ENCODE data around the gene ALOX15B. TPM values are rescaled to one million over a fixed set of nuclear protein-coding genes. Genes with fewer than 3 reads are reported as not detected.

The ALOX15B gene
- total and polyA plus RNA-seq, 2 donors (not counting 1 experiment from before 2014, with no cell fraction given): not detected

- Histone ChIP-seq H3K4me2 (ENCODE audit: extremely low read depth, insufficient read depth, low read length) (no peak overlapping the region), H3K79me2 (ENCODE audit: control insufficient read depth, insufficient read depth, low read length) (no peaks in the 10 kb centered on the region), H3K27me3 (ENCODE audit: control insufficient read depth, insufficient read depth, low read length) (peaks cover 8% of the 10 kb centered on the region), H2AFZ (ENCODE audit: low read length) (no peak overlapping the region), H3K27ac (ENCODE audit: insufficient read depth, low read length) (no peak overlapping the region), H3K4me1 (ENCODE audit: control insufficient read depth, extremely low read depth, insufficient read depth, low read length) (no peaks in the 10 kb centered on the region), H3K9me3 (ENCODE audit: control insufficient read depth, insufficient read depth, low read depth, low read length) (no peaks in the 10 kb centered on the region), H4K20me1 (ENCODE audit: control insufficient read depth, extremely low read depth, insufficient read depth, low read length) (no peaks in the 10 kb centered on the region), H3K9ac (ENCODE audit: insufficient read depth, low read length) (no peak overlapping the region), H3K36me3 (ENCODE audit: control insufficient read depth, insufficient read depth, low read length) (no peaks in the 10 kb centered on the region), H3K4me3 (replicated peaks in 1 of 4; ENCODE audit: control extremely low read depth in 1 of 4, insufficient read depth in 1 of 4, low read depth in 3 of 4, low read length in 4 of 4) (no peak overlapping the region)
- TF ChIP-seq EZH2 (IDR thresholded peaks at IDR 0.05; ENCODE audit: low read length, missing control alignments) (no peak), CTCF (conservative IDR thresholded peaks at IDR 0.05 in 1 of 2, IDR thresholded peaks at IDR 0.05 in 1 of 2; ENCODE audit: low read depth in 1 of 2, low read length in 2 of 2) (no peak)
- DNase-seq (ENCODE audit: low read depth in 2 of 2): no peak
Observed at GRCh38 chr17:8095361-8095760, 56.5 kb downstream of the ALOX15B start.

DNA sequence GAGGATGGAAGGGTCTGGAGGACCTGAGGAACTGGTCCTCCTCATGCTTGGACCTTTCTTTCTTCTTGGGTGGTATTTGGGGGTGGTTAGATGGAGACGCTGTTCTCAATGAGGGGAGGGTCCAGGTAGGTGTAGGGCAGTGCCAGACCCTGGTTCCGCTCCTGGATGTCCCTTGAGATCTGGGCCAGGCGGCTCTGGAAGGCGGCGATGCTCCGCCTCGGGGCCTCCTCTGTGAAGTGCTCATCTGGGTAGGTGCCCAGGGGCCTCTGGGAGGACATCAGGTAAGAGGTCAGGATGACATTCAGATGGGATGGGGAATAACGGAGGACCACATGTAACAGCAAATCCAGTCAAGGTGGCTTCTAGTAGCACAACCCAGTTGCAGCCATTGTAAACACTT is 57.7 kb downstream of the ALOX15B start:
- Histone ChIP-seq H3K79me2 (ENCODE audit: control insufficient read depth, insufficient read depth, low read length) (no peaks in the 10 kb centered on the region), H3K27me3 (ENCODE audit: control insufficient read depth, insufficient read depth, low read length) (peaks cover 7% of the 10 kb centered on the region), H3K36me3 (ENCODE audit: control insufficient read depth, insufficient read depth, low read length) (no peaks in the 10 kb centered on the region), H3K9ac (ENCODE audit: insufficient read depth, low read length) (no peak overlapping the region), H3K27ac (ENCODE audit: insufficient read depth, low read length) (no peak overlapping the region), H2AFZ (ENCODE audit: low read length) (no peak overlapping the region), H4K20me1 (ENCODE audit: control insufficient read depth, extremely low read depth, insufficient read depth, low read length) (no peaks in the 10 kb centered on the region), H3K4me3 (replicated peaks in 1 of 4; ENCODE audit: control extremely low read depth in 1 of 4, insufficient read depth in 1 of 4, low read depth in 3 of 4, low read length in 4 of 4) (no peak overlapping the region), H3K4me2 (ENCODE audit: extremely low read depth, insufficient read depth, low read length) (no peak overlapping the region), H3K9me3 (ENCODE audit: control insufficient read depth, insufficient read depth, low read depth, low read length) (no peaks in the 10 kb centered on the region), H3K4me1 (ENCODE audit: control insufficient read depth, extremely low read depth, insufficient read depth, low read length) (no peaks in the 10 kb centered on the region)
- TF ChIP-seq CTCF (conservative IDR thresholded peaks at IDR 0.05 in 1 of 2, IDR thresholded peaks at IDR 0.05 in 1 of 2; ENCODE audit: low read depth in 1 of 2, low read length in 2 of 2) (no peak), EZH2 (IDR thresholded peaks at IDR 0.05; ENCODE audit: low read length, missing control alignments) (no peak)
- no peak for DNase-seq (ENCODE audit: low read depth in 2 of 2)

Other genes starting within 250 kb of the ALOX15B start
- gene KDM6B, start 204.8 kb upstream of the ALOX15B start, total RNA-seq: 9.4 and 12.3 TPM in 2 replicates
- 0.68 and 1.1 TPM in 2 replicates for gene KDM6B, start 204.8 kb upstream of the ALOX15B start, polyA plus RNA-seq
- gene TMEM88, start 184.0 kb upstream of the ALOX15B start, total RNA-seq: 0.17 TPM in 1 of 2 replicates, not detected in the other
- 0.07 TPM in 1 of 2 replicates, not detected in the other for gene TMEM88, start 184.0 kb upstream of the ALOX15B start, polyA plus RNA-seq
- gene NAA38, start 181.5 kb upstream of the ALOX15B start, total RNA-seq: 41.6 and 78.9 TPM in 2 replicates
- gene NAA38, start 181.5 kb upstream of the ALOX15B start, polyA plus RNA-seq: 31.0 and 40.7 TPM in 2 replicates
- gene CYB5D1, start 181.1 kb upstream of the ALOX15B start, total RNA-seq: 6.9 and 7.4 TPM in 2 replicates
- 6.8 and 8.7 TPM in 2 replicates for gene CYB5D1, start 181.1 kb upstream of the ALOX15B start, polyA plus RNA-seq
- 144 and 165 TPM in 2 replicates for gene CHD3, start 150.3 kb upstream of the ALOX15B start, total RNA-seq
- gene CHD3, start 150.3 kb upstream of the ALOX15B start, polyA plus RNA-seq: 23.6 and 23.8 TPM in 2 replicates
- gene RNF227, start 122.8 kb upstream of the ALOX15B start, total RNA-seq: 1.8 and 3.9 TPM in 2 replicates
- gene RNF227, start 122.8 kb upstream of the ALOX15B start, polyA plus RNA-seq: 2.2 and 2.8 TPM in 2 replicates
- 0.26 and 0.33 TPM in 2 replicates for gene KCNAB3, start 109.2 kb upstream of the ALOX15B start, total RNA-seq
- gene KCNAB3, start 109.2 kb upstream of the ALOX15B start, polyA plus RNA-seq: 0.69 and 1.3 TPM in 2 replicates
- gene TRAPPC1, start 107.1 kb upstream of the ALOX15B start, total RNA-seq: 38.3 and 61.9 TPM in 2 replicates
- gene TRAPPC1, start 107.1 kb upstream of the ALOX15B start, polyA plus RNA-seq: 342 and 409 TPM in 2 replicates
- 12.8 and 17.2 TPM in 2 replicates for gene CNTROB, start 106.9 kb upstream of the ALOX15B start, total RNA-seq
- 12.6 and 20.8 TPM in 2 replicates for gene CNTROB, start 106.9 kb upstream of the ALOX15B start, polyA plus RNA-seq
- not detected in 2 replicates for gene GUCY2D, start 36.4 kb upstream of the ALOX15B start, total RNA-seq
- not detected in 2 replicates for gene GUCY2D, start 36.4 kb upstream of the ALOX15B start, polyA plus RNA-seq
- gene ALOX12B, start 48.7 kb downstream of the ALOX15B start, total RNA-seq: not detected in 2 replicates
- not detected in 2 replicates for gene ALOX12B, start 48.7 kb downstream of the ALOX15B start, polyA plus RNA-seq
- not detected in 2 replicates for gene ALOXE3, start 79.5 kb downstream of the ALOX15B start, total RNA-seq
- 0.01 and 0.03 TPM in 2 replicates for gene ALOXE3, start 79.5 kb downstream of the ALOX15B start, polyA plus RNA-seq
- under 0.01 TPM in 1 of 2 replicates, not detected in the other for gene HES7, start 85.0 kb downstream of the ALOX15B start, total RNA-seq
- gene HES7, start 85.0 kb downstream of the ALOX15B start, polyA plus RNA-seq: not detected in 2 replicates
- 3.1 and 6.9 TPM in 2 replicates for gene PER1, start 113.3 kb downstream of the ALOX15B start, total RNA-seq
- gene PER1, start 113.3 kb downstream of the ALOX15B start, polyA plus RNA-seq: 2.5 and 4.1 TPM in 2 replicates
- gene VAMP2, start 123.9 kb downstream of the ALOX15B start, total RNA-seq: 3.6 and 8.1 TPM in 2 replicates
- 12.2 and 14.2 TPM in 2 replicates for gene VAMP2, start 123.9 kb downstream of the ALOX15B start, polyA plus RNA-seq
- 15.4 and 36.0 TPM in 2 replicates for gene TMEM107, start 137.3 kb downstream of the ALOX15B start, total RNA-seq
- 9.8 and 13.0 TPM in 2 replicates for gene TMEM107, start 137.3 kb downstream of the ALOX15B start, polyA plus RNA-seq
- 6.9 and 11.4 TPM in 2 replicates for gene BORCS6, start 151.1 kb downstream of the ALOX15B start, total RNA-seq
- 2.8 and 2.9 TPM in 2 replicates for gene BORCS6, start 151.1 kb downstream of the ALOX15B start, polyA plus RNA-seq
- gene AURKB, start 171.5 kb downstream of the ALOX15B start, total RNA-seq: 0.26 and 8.4 TPM in 2 replicates
- 7.5 and 37.8 TPM in 2 replicates for gene AURKB, start 171.5 kb downstream of the ALOX15B start, polyA plus RNA-seq
- 4.6 and 5.0 TPM in 2 replicates for gene CTC1, start 209.0 kb downstream of the ALOX15B start, total RNA-seq
- gene CTC1, start 209.0 kb downstream of the ALOX15B start, polyA plus RNA-seq: 4.7 and 6.9 TPM in 2 replicates
- gene PFAS, start 210.2 kb downstream of the ALOX15B start, total RNA-seq: 9.4 and 11.3 TPM in 2 replicates
- gene PFAS, start 210.2 kb downstream of the ALOX15B start, polyA plus RNA-seq: 9.8 and 20.8 TPM in 2 replicates
- gene RANGRF, start 249.6 kb downstream of the ALOX15B start, total RNA-seq: 12.1 and 15.4 TPM in 2 replicates
- gene RANGRF, start 249.6 kb downstream of the ALOX15B start, polyA plus RNA-seq: 19.8 and 25.9 TPM in 2 replicates